Ishikawa (cell line): ENCODE measurements around the gene PRRG4.

Experiments
- CEBPB ChIP-seq: IDR thresholded peaks from 2 replicates; pipeline ENCODE4 v1.6.1; 2012
- CREB1 ChIP-seq: IDR thresholded peaks from 2 replicates; pipeline ENCODE4 v1.6.1; 2012; ENCODE audit warnings: low read depth
- EGR1 ChIP-seq: IDR thresholded peaks from 2 replicates; pipeline ENCODE4 v1.6.1; 2012
- EP300 ChIP-seq: IDR thresholded peaks from 2 replicates; pipeline ENCODE4 v1.6.1; 2012; ENCODE audit warnings: borderline replicate concordance
- FOXM1 ChIP-seq: IDR thresholded peaks from 2 replicates; pipeline ENCODE4 v1.6.1; 2012; ENCODE audit warnings: low read depth, borderline replicate concordance
- NFIC ChIP-seq: IDR thresholded peaks from 2 replicates; pipeline ENCODE4 v1.6.1; 2012
- RAD21 ChIP-seq: IDR thresholded peaks from 2 replicates; pipeline ENCODE4 v1.6.1; 2012; ENCODE audit warnings: low read depth
- TAF1 ChIP-seq: IDR thresholded peaks from 2 replicates; pipeline ENCODE4 v1.6.1; 2012; ENCODE audit warnings: low read depth, mild to moderate bottlenecking
- TCF12 ChIP-seq: IDR thresholded peaks from 2 replicates; pipeline ENCODE4 v1.6.1; 2012; ENCODE audit warnings: low read depth
- TEAD4 ChIP-seq: IDR thresholded peaks from 2 replicates; pipeline ENCODE4 v1.6.1; 2012
- YY1 ChIP-seq: IDR thresholded peaks from 2 replicates; pipeline ENCODE4 v1.6.1; 2012; ENCODE audit warnings: low read depth
- ZBTB7A ChIP-seq: IDR thresholded peaks from 2 replicates; pipeline ENCODE4 v1.6.1; 2012; ENCODE audit warnings: low read depth
- TF ChIP-seq, protein P1 (sequence below): IDR thresholded peaks from 2 replicates; pipeline ENCODE4 v1.6.1; 2012
- TF ChIP-seq, protein P2 (sequence below): IDR thresholded peaks from 2 replicates; pipeline ENCODE4 v1.6.1; 2012; ENCODE audit warnings: low read depth, mild to moderate bottlenecking
- TF ChIP-seq, protein P3 (sequence below): IDR thresholded peaks from 2 replicates; pipeline ENCODE4 v1.6.1; 2012

Gene PRRG4

DNA sequence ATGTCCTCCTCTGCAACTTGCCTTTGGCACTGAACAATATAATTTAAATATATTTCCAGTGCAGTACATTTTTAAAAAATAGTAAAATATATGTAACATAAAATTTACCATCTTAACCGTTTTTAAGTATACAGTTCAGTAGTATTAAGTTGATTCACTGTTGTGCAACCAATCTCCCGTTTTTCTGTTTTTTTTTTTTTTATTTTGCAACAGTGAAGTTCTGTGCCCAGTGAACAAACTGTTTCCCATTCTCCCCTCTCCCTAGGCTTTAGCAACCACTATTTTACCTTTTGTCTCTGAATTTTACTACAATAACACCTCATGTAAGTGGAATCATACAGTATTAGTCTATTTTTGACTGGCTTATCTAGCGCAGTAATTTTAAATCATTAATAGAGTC, 13.8 kb downstream of the PRRG4 start:
- TF ChIP-seq EP300: no peak
- TF ChIP-seq RAD21: no peak
- TF ChIP-seq, protein P1, sequence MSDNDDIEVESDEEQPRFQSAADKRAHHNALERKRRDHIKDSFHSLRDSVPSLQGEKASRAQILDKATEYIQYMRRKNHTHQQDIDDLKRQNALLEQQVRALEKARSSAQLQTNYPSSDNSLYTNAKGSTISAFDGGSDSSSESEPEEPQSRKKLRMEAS: no peak
- no peak for TF ChIP-seq FOXM1
- no peak for TF ChIP-seq ZBTB7A
- TF ChIP-seq, protein P2, sequence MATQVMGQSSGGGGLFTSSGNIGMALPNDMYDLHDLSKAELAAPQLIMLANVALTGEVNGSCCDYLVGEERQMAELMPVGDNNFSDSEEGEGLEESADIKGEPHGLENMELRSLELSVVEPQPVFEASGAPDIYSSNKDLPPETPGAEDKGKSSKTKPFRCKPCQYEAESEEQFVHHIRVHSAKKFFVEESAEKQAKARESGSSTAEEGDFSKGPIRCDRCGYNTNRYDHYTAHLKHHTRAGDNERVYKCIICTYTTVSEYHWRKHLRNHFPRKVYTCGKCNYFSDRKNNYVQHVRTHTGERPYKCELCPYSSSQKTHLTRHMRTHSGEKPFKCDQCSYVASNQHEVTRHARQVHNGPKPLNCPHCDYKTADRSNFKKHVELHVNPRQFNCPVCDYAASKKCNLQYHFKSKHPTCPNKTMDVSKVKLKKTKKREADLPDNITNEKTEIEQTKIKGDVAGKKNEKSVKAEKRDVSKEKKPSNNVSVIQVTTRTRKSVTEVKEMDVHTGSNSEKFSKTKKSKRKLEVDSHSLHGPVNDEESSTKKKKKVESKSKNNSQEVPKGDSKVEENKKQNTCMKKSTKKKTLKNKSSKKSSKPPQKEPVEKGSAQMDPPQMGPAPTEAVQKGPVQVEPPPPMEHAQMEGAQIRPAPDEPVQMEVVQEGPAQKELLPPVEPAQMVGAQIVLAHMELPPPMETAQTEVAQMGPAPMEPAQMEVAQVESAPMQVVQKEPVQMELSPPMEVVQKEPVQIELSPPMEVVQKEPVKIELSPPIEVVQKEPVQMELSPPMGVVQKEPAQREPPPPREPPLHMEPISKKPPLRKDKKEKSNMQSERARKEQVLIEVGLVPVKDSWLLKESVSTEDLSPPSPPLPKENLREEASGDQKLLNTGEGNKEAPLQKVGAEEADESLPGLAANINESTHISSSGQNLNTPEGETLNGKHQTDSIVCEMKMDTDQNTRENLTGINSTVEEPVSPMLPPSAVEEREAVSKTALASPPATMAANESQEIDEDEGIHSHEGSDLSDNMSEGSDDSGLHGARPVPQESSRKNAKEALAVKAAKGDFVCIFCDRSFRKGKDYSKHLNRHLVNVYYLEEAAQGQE: no peak
- TF ChIP-seq YY1: no peak
- no peak for TF ChIP-seq EGR1
- no peak for TF ChIP-seq CEBPB
- TF ChIP-seq, protein P3, sequence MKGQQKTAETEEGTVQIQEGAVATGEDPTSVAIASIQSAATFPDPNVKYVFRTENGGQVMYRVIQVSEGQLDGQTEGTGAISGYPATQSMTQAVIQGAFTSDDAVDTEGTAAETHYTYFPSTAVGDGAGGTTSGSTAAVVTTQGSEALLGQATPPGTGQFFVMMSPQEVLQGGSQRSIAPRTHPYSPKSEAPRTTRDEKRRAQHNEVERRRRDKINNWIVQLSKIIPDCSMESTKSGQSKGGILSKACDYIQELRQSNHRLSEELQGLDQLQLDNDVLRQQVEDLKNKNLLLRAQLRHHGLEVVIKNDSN: no peak
- no peak for TF ChIP-seq TAF1
- no peak for TF ChIP-seq CREB1
- TF ChIP-seq TCF12: no peak
- no peak for TF ChIP-seq TEAD4

DNA sequence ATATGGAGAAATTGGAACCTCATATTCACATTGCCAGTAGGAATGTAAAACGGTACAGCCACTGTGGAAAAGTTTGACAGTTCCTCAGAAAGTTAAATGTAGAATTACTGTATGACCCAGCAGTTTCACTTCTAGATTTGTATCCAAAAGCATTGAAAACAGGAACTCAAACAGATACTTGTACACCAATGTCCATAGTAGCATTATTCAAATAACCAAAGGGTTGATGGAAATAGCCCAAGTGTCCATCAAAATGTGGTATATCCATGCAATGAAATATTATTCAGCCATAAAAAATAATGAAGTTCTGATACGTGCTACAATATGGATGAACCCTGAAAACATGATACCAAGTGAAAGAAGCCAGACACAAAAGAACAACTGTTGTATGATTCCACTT, 17.8 kb downstream of the PRRG4 start:
- TF ChIP-seq TEAD4 (no peak), CREB1 (no peak), TCF12 (no peak), CEBPB (no peak), YY1 (no peak), NFIC (no peak), ZBTB7A (no peak), EGR1 (no peak), EP300 (no peak), TAF1 (no peak), RAD21 (no peak), FOXM1 (no peak)
- TF ChIP-seq, protein P3: no peak
- TF ChIP-seq, protein P1: no peak
- TF ChIP-seq, protein P2: no peak

DNA sequence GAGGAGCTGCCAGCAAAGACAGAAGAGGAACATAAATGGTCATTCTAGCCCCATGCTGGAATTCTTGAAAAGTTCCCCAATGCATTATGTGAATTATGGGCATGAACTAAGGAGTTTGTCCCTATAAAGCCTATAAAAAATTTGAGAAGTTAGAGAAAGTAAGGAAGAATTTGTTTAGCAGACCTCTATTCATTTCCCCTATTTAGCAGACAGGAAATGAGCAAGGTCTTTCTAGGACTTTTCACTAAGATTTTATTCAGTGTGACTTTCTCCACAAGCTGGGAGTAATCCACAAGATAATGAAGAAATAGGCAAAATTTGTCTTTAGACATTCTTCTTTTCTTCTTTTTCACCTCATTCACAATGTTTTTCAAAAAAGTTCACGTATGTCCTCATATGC, 20.0 kb downstream of the PRRG4 start:
- TF ChIP-seq TAF1: no peak
- no peak for TF ChIP-seq FOXM1
- TF ChIP-seq EP300: no peak
- no peak for TF ChIP-seq YY1
- TF ChIP-seq EGR1: no peak
- TF ChIP-seq, protein P3: no peak
- TF ChIP-seq, protein P2: no peak
- TF ChIP-seq ZBTB7A: no peak
- TF ChIP-seq CREB1: no peak
- TF ChIP-seq, protein P1: no peak
- TF ChIP-seq RAD21: no peak
- TF ChIP-seq TEAD4: no peak
- TF ChIP-seq CEBPB: no peak
- no peak for TF ChIP-seq NFIC
- no peak for TF ChIP-seq TCF12

DNA sequence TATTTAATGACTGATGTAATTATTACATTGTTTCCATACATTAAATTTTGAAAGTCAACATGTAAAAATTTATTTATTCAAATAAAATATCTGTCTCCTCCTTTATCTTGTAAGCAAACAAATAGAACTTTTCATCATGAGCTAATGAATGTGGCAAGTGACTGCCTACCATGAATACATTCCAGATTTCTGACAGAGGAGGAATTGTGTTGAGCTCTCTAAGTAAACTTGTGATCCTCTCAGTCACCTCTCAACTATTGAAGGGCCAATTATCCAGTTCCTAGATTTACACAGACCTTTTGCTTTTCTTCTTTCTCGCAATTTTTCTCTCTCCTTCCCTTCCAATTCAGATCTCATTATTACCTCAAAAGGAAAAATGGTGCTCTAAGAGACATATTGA, 21.5 kb downstream of the PRRG4 start:
- TF ChIP-seq, protein P2: no peak
- TF ChIP-seq TEAD4 (no peak), TCF12 (no peak), FOXM1 (no peak), CEBPB (no peak), EGR1 (no peak), YY1 (no peak), RAD21 (no peak), EP300 (no peak), CREB1 (no peak), ZBTB7A (no peak), NFIC (no peak), TAF1 (no peak)
- TF ChIP-seq, protein P3: no peak
- TF ChIP-seq, protein P1: no peak
